ENCODE data around the gene OR2J3. TPM values are rescaled to one million over a fixed set of nuclear protein-coding genes. Genes with fewer than 3 reads are reported as not detected.

The OR2J3 gene
- total RNA-seq (not detected), polyA plus RNA-seq (ENCODE audit: insufficient read depth in 1 of 8, insufficient read length in 8 of 8, low replicate concordance in 1 of 8) (not detected)
- long read RNA-seq, donor 1, result 0 reads
- long read RNA-seq, donor 2, result 0 reads
- long read RNA-seq, donor 3, result 0 reads
- long read RNA-seq, donor 4, result 0 reads
- long read RNA-seq, donor 5, result 0 reads
- long read RNA-seq, donor 6, result 0 reads
- long read RNA-seq, donor 7, result 0 reads
- long read RNA-seq, donor 8, result 0 reads
- long read RNA-seq, donor 9, result 0 reads
- long read RNA-seq, donor 10, result 0 reads
- long read RNA-seq, donor 11, result 0 reads

- no peak for DNase-seq
- WGBS (ENCODE audit: insufficient coverage), result 13% methylated on average over 1 of the region's 1 CpG
- Histone ChIP-seq H3K4me3 (ENCODE audit: low read length) (no peak within 1 kb of the TSS), H3K27ac (ENCODE audit: low read length) (no peak within 1 kb of the TSS), H3K9me3 (replicated peaks; ENCODE audit: control insufficient read depth, low read depth, low read length) (no peaks in the 10 kb centered on the region), H3K4me1 (ENCODE audit: control insufficient read depth, insufficient read depth, low read length) (no peaks in the 10 kb centered on the region), H3K27me3 (ENCODE audit: control insufficient read depth, insufficient read depth, low read length) (no peaks in the 10 kb centered on the region), H3K36me3 (ENCODE audit: control insufficient read depth, insufficient read depth, low read length) (no peaks in the 10 kb centered on the region)
These were observed at the start of gene OR2J3 for GRCh38 chr6:29107758-29108157. Gene OR2J3 (plus strand): TSS chr6:29108058. CDS start chr6:29111891, 3,833 bp downstream.

- DNase-seq, result peak; percentile 0
- WGBS (ENCODE audit: insufficient coverage), result 17% methylated on average over 6 of the region's 9 CpGs
- Histone ChIP-seq H3K27me3 (ENCODE audit: control insufficient read depth, insufficient read depth, low read length) (no peaks in the 10 kb centered on the region), H3K36me3 (ENCODE audit: control insufficient read depth, insufficient read depth, low read length) (no peaks in the 10 kb centered on the region), H3K4me1 (ENCODE audit: control insufficient read depth, insufficient read depth, low read length) (no peaks in the 10 kb centered on the region), H3K4me3 (ENCODE audit: low read length) (no peak overlapping the region), H3K9me3 (replicated peaks; ENCODE audit: control insufficient read depth, low read depth, low read length) (no peaks in the 10 kb centered on the region), H3K27ac (ENCODE audit: low read length) (no peak overlapping the region)
These were observed 35.8 kb upstream of the OR2J3 start for GRCh38 chr6:29071831-29072723.

GRCh38 chr6:29079203-29079602 lies 28.7 kb upstream of the OR2J3 start:
- DNase-seq, result no peak
- Histone ChIP-seq H3K9me3 (replicated peaks; ENCODE audit: control insufficient read depth, low read depth, low read length) (no peaks in the 10 kb centered on the region), H3K4me3 (ENCODE audit: low read length) (no peak overlapping the region), H3K4me1 (ENCODE audit: control insufficient read depth, insufficient read depth, low read length) (no peaks in the 10 kb centered on the region), H3K36me3 (ENCODE audit: control insufficient read depth, insufficient read depth, low read length) (no peaks in the 10 kb centered on the region), H3K27me3 (ENCODE audit: control insufficient read depth, insufficient read depth, low read length) (no peaks in the 10 kb centered on the region), H3K27ac (ENCODE audit: low read length) (no peak overlapping the region)
- no CpG with 5 or more reads among the region's 1 CpG for WGBS (ENCODE audit: insufficient coverage)

- no peaks in the 10 kb centered on the region for H3K36me3 ChIP-seq (ENCODE audit: control insufficient read depth, insufficient read depth, low read length)
- no peaks in the 10 kb centered on the region for H3K27me3 ChIP-seq (ENCODE audit: control insufficient read depth, insufficient read depth, low read length)
- DNase-seq, result no peak
- H3K4me1 ChIP-seq (ENCODE audit: control insufficient read depth, insufficient read depth, low read length), result no peaks in the 10 kb centered on the region
- no peak overlapping the region for H3K27ac ChIP-seq (ENCODE audit: low read length)
- no peak overlapping the region for H3K4me3 ChIP-seq (ENCODE audit: low read length)
- H3K9me3 ChIP-seq (replicated peaks; ENCODE audit: control insufficient read depth, low read depth, low read length), result no peaks in the 10 kb centered on the region
These were observed 26.5 kb upstream of the OR2J3 start for GRCh38 chr6:29081312-29081711.

GRCh38 chr6:29082457-29082856 lies 25.4 kb upstream of the OR2J3 start:
- no peak for DNase-seq
- 96% methylated on average over 9 of the region's 15 CpGs for WGBS (ENCODE audit: insufficient coverage)
- Histone ChIP-seq H3K27me3 (ENCODE audit: control insufficient read depth, insufficient read depth, low read length) (no peaks in the 10 kb centered on the region), H3K36me3 (ENCODE audit: control insufficient read depth, insufficient read depth, low read length) (no peaks in the 10 kb centered on the region), H3K4me3 (ENCODE audit: low read length) (no peak overlapping the region), H3K9me3 (replicated peaks; ENCODE audit: control insufficient read depth, low read depth, low read length) (no peaks in the 10 kb centered on the region), H3K4me1 (ENCODE audit: control insufficient read depth, insufficient read depth, low read length) (no peaks in the 10 kb centered on the region), H3K27ac (ENCODE audit: low read length) (no peak overlapping the region)

- no peaks in the 10 kb centered on the region for H3K4me1 ChIP-seq (ENCODE audit: control insufficient read depth, insufficient read depth, low read length)
- no CpG with 5 or more reads among the region's 1 CpG for WGBS (ENCODE audit: insufficient coverage)
- H3K36me3 ChIP-seq (ENCODE audit: control insufficient read depth, insufficient read depth, low read length), result no peaks in the 10 kb centered on the region
- DNase-seq, result no peak
- H3K9me3 ChIP-seq (replicated peaks; ENCODE audit: control insufficient read depth, low read depth, low read length), result no peaks in the 10 kb centered on the region
- H3K27me3 ChIP-seq (ENCODE audit: control insufficient read depth, insufficient read depth, low read length), result no peaks in the 10 kb centered on the region
- no peak within 1 kb of the TSS for H3K27ac ChIP-seq (ENCODE audit: low read length)
- no peak within 1 kb of the TSS for H3K4me3 ChIP-seq (ENCODE audit: low read length)
These were observed 20.6 kb upstream of the OR2J3 start, which contains the start of gene OR2B3 for GRCh38 chr6:29087213-29087612. Gene OR2B3 (minus strand): TSS chr6:29087313. CDS start chr6:29087248, 65 bp downstream.

GRCh38 chr6:29092957-29093356 lies 14.9 kb upstream of the OR2J3 start:
- Histone ChIP-seq H3K27me3 (ENCODE audit: control insufficient read depth, insufficient read depth, low read length) (no peaks in the 10 kb centered on the region), H3K4me3 (ENCODE audit: low read length) (no peak overlapping the region), H3K9me3 (replicated peaks; ENCODE audit: control insufficient read depth, low read depth, low read length) (no peaks in the 10 kb centered on the region), H3K27ac (ENCODE audit: low read length) (no peak overlapping the region), H3K4me1 (ENCODE audit: control insufficient read depth, insufficient read depth, low read length) (no peaks in the 10 kb centered on the region), H3K36me3 (ENCODE audit: control insufficient read depth, insufficient read depth, low read length) (no peaks in the 10 kb centered on the region)
- WGBS (ENCODE audit: insufficient coverage), result no CpG with 5 or more reads among the region's 3 CpGs
- no peak for DNase-seq

DNA sequence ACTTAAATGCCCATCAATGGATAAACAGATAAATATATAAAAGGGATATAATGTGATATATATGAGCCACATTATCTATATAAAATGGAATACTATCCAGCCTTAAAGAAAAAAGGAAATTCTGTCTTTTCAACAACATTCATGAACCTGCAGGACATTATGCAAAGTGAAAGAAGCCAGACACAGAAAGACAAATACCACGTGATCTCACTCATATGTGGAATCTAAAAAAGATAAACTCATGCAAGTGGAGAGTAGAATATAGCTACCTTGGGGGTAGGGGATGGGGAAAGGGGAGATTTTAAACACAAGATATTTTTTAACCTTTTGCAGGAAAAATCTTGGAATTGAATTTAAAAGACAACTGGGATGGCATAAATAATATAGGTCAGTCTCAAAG lies 10.1 kb upstream of the OR2J3 start:
- no CpG with 5 or more reads among the region's 1 CpG for WGBS (ENCODE audit: insufficient coverage)
- Histone ChIP-seq H3K4me1 (ENCODE audit: control insufficient read depth, insufficient read depth, low read length) (no peaks in the 10 kb centered on the region), H3K9me3 (replicated peaks; ENCODE audit: control insufficient read depth, low read depth, low read length) (no peaks in the 10 kb centered on the region), H3K36me3 (ENCODE audit: control insufficient read depth, insufficient read depth, low read length) (no peaks in the 10 kb centered on the region), H3K27ac (ENCODE audit: low read length) (no peak overlapping the region), H3K27me3 (ENCODE audit: control insufficient read depth, insufficient read depth, low read length) (no peaks in the 10 kb centered on the region), H3K4me3 (ENCODE audit: low read length) (no peak overlapping the region)
- no peak for DNase-seq

GRCh38 chr6:29099190-29099589 lies 8.7 kb upstream of the OR2J3 start, which contains the start of gene OR2J1:
Gene OR2J1 (plus strand): TSS chr6:29099490. CDS start chr6:29100943, 1,453 bp downstream.
- Histone ChIP-seq H3K4me1 (ENCODE audit: control insufficient read depth, insufficient read depth, low read length) (no peaks in the 10 kb centered on the region), H3K27me3 (ENCODE audit: control insufficient read depth, insufficient read depth, low read length) (no peaks in the 10 kb centered on the region), H3K4me3 (ENCODE audit: low read length) (no peak within 1 kb of the TSS), H3K36me3 (ENCODE audit: control insufficient read depth, insufficient read depth, low read length) (no peaks in the 10 kb centered on the region), H3K9me3 (replicated peaks; ENCODE audit: control insufficient read depth, low read depth, low read length) (no peaks in the 10 kb centered on the region), H3K27ac (ENCODE audit: low read length) (no peak within 1 kb of the TSS)
- no peak for DNase-seq
- no CpG with 5 or more reads among the region's 3 CpGs for WGBS (ENCODE audit: insufficient coverage)

DNA sequence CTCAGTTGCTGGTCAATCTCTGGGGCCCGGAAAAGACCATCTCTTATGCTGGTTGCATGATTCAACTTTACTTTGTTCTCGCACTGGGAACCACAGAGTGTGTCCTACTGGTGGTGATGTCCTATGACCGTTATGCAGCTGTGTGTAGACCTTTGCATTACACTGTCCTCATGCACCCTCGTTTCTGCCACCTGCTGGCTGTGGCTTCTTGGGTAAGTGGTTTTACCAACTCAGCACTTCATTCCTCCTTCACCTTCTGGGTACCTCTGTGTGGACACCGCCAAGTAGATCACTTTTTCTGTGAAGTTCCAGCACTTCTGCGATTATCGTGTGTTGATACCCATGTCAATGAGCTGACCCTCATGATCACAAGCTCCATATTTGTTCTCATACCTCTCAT lies 4.3 kb downstream of the OR2J3 start:
- Histone ChIP-seq H3K4me1 (ENCODE audit: control insufficient read depth, insufficient read depth, low read length) (no peaks in the 10 kb centered on the region), H3K27me3 (ENCODE audit: control insufficient read depth, insufficient read depth, low read length) (no peaks in the 10 kb centered on the region), H3K4me3 (ENCODE audit: low read length) (no peak overlapping the region), H3K9me3 (replicated peaks; ENCODE audit: control insufficient read depth, low read depth, low read length) (no peaks in the 10 kb centered on the region), H3K27ac (ENCODE audit: low read length) (no peak overlapping the region), H3K36me3 (ENCODE audit: control insufficient read depth, insufficient read depth, low read length) (no peaks in the 10 kb centered on the region)
- DNase-seq, result no peak
- WGBS (ENCODE audit: insufficient coverage), result 63% methylated on average over 6 of the region's 7 CpGs

Measured in muscle of leg (tissue), 16 donors.